OCI-LY7 (cell line): ENCODE measurements around the gene RAB24. TPM values are rescaled to one million over a fixed set of nuclear protein-coding genes. Genes with fewer than 3 reads are reported as not detected.

ENCODE experiments used
- BruUV-seq: library from RNA; stranded (reverse); fragments of 400-500 nt; replicated peaks from 2 replicates; lab custom pipeline; 2021; lab: Mats Ljungman, UMichigan
- CTCF ChIA-PET: fragments of 300-600 bp; sonication (Branson Sonifier 250); formaldehyde crosslinking; loops from one replicate; lab custom pipeline; 2022; ENCODE audit warnings: antibody characterized with exemption; ENCODE audit not compliant: unreplicated experiment; lab: Charles Lee
- POLR2A ChIA-PET: fragments of 300-600 bp; sonication (Branson Sonifier 250); formaldehyde crosslinking; loops from one replicate; lab custom pipeline; 2022; ENCODE audit warnings: antibody characterized with exemption; lab: Charles Lee
- DNase-seq: peaks from one replicate; pipeline ENCODE4 v3.0.0-alpha.2; 2015; ENCODE audit warnings: low spot score
- H2AFZ ChIP-seq: fragments of 200-600 bp; sonication (generic), shearing (Covaris generic); 2 replicates; pipeline ENCODE4 v1.6.1; 2014; ENCODE audit warnings: mild to moderate bottlenecking, antibody characterized with exemption, low read length, moderate library complexity
- H3K27ac ChIP-seq: fragments of 200-600 bp; sonication (generic); 2 replicates; pipeline ENCODE4 v1.5.1; 2014; ENCODE audit warnings: mixed run types, low read depth, mild to moderate bottlenecking, moderate library complexity, low read length, inconsistent platforms; ENCODE audit not compliant: poor library complexity, severe bottlenecking
- H3K36me3 ChIP-seq: fragments of 200-600 bp; sonication (generic); 2 replicates; pipeline ENCODE4 v1.6.1; 2014; ENCODE audit warnings: mild to moderate bottlenecking, antibody characterized with exemption, low read length, moderate library complexity, mixed read lengths; ENCODE audit not compliant: insufficient read depth
- H3K4me1 ChIP-seq: fragments of 200-600 bp; sonication (generic); 2 replicates; pipeline ENCODE4 v1.5.1; 2014; ENCODE audit warnings: mild to moderate bottlenecking, low read length; ENCODE audit not compliant: insufficient read depth, poor library complexity, severe bottlenecking
- H3K4me2 ChIP-seq: fragments of 200-600 bp; sonication (generic); 2 replicates; pipeline ENCODE4 v1.6.1; 2014; ENCODE audit warnings: mild to moderate bottlenecking, low read length
- H3K4me3 ChIP-seq: fragments of 200-600 bp; sonication (generic); 2 replicates; pipeline ENCODE4 v1.5.1; 2014; ENCODE audit warnings: mild to moderate bottlenecking, low read depth, low read length; ENCODE audit not compliant: poor library complexity, severe bottlenecking
- H3K79me2 ChIP-seq: fragments of 200-600 bp; sonication (generic); 2 replicates; pipeline ENCODE4 v1.6.1; 2016; ENCODE audit warnings: low read depth, mild to moderate bottlenecking, low read length, moderate library complexity, mixed read lengths; ENCODE audit not compliant: insufficient read depth
- H3K9me2 ChIP-seq: fragments of 200-600 bp; sonication (generic); 2 replicates; pipeline ENCODE4 v1.6.1; 2016; ENCODE audit warnings: mild to moderate bottlenecking, low read length, mixed read lengths; ENCODE audit not compliant: insufficient read depth
- H3K9me3 ChIP-seq: fragments of 200-600 bp; sonication (generic); 2 replicates; pipeline ENCODE4 v1.6.1; 2014; ENCODE audit warnings: mild to moderate bottlenecking, mixed run types, low read length, mixed read lengths
- H4K20me1 ChIP-seq: fragments of 200-600 bp; sonication (generic); 2 replicates; pipeline ENCODE4 v1.6.1; 2014; ENCODE audit warnings: mild to moderate bottlenecking, antibody characterized with exemption, low read length, moderate library complexity, mixed read lengths; ENCODE audit not compliant: insufficient read depth
- CTCF ChIP-seq: fragments of 200-600 bp; sonication (generic); conservative IDR thresholded peaks from 2 replicates; pipeline ENCODE4 v1.5.1; 2014; ENCODE audit warnings: mild to moderate bottlenecking, antibody characterized with exemption, low read length, moderate library complexity, mixed read lengths
- EZH2phosphoT487 ChIP-seq: fragments of 200-600 bp; sonication (generic); IDR thresholded peaks from 2 replicates; pipeline ENCODE4 v1.6.1; 2018; ENCODE audit warnings: low read depth, borderline replicate concordance, mild to moderate bottlenecking, mixed run types, antibody characterized with exemption, low read length, moderate library complexity, mixed read lengths
- intact Hi-C: fragments of 100-400 bp; cut with micrococcal nuclease; formaldehyde crosslinking; loops from one replicate; pipeline ENCODE4 v1.10.0; 2022; ENCODE audit not compliant: unreplicated experiment
- total RNA-seq, 2 experiments: library from RNA; depleted of rRNA in 1 of 2; stranded (reverse); fragments of >200 nt in 1 of 2; shearing (Covaris generic) in 1 of 2; gene quantifications; 2 replicates each; pipeline ENCODE4 v1.2.3, GENCODE V29; 2014 to 2022

Gene RAB24
- total RNA-seq, 2 experiments from 2014 or later, result 25.8 to 36.1 TPM

GRCh38 chr5:177335701-177336065 lies 32.2 kb upstream of the RAB24 start:
- peaks cover 3% of the 10 kb centered on the region for H3K4me1 ChIP-seq
- H3K4me3 ChIP-seq, result no peak overlapping the region
- ChIA-PET POLR2A (interaction anchor here (0.5 kb wide), 1 partner anchor 252 kb away, joined by 3 read pairs; no protein-coding TSS in a partner anchor), CTCF (interaction anchor here (1.3 kb wide), 1 partner anchor 21 kb away, joined by 3 read pairs; no protein-coding TSS in a partner anchor)
- intact Hi-C loops, result no loop called here
- H3K36me3 ChIP-seq, result peaks cover 97% of the 10 kb centered on the region
- H4K20me1 ChIP-seq, result no peaks in the 10 kb centered on the region
- H2AFZ ChIP-seq, result no peak overlapping the region
- no TSS peak for BruUV-seq
- no peak overlapping the region for H3K4me2 ChIP-seq
- peaks cover 8% of the 10 kb centered on the region; the same call in 1 of the 2 replicates for H3K79me2 ChIP-seq
- no peak for DNase-seq
- no peak overlapping the region for H3K27ac ChIP-seq
- no peaks in the 10 kb centered on the region for H3K9me3 ChIP-seq
- no peaks in the 10 kb centered on the region for H3K9me2 ChIP-seq
- no peak for TF ChIP-seq EZH2phosphoT487
- no peak for TF ChIP-seq CTCF

GRCh38 chr5:177334781-177335700 lies 31.5 kb upstream of the RAB24 start:
- Histone ChIP-seq H3K27ac (no peak overlapping the region), H2AFZ (no peak overlapping the region), H3K9me3 (no peaks in the 10 kb centered on the region), H3K9me2 (no peaks in the 10 kb centered on the region), H4K20me1 (no peaks in the 10 kb centered on the region), H3K79me2 (peaks cover 6% of the 10 kb centered on the region; the same call in 1 of the 2 replicates), H3K4me1 (peaks cover 3% of the 10 kb centered on the region), H3K36me3 (peaks cover 99% of the 10 kb centered on the region), H3K4me2 (no peak overlapping the region), H3K4me3 (no peak overlapping the region)
- TF ChIP-seq CTCF, result no peak
- TF ChIP-seq EZH2phosphoT487, result no peak
- no peak for DNase-seq
- ChIA-PET POLR2A (interaction anchor here (0.5 to 0.8 kb wide), 3 partner anchors 40 to 209 kb away, joined by 3 read pairs; no protein-coding TSS in a partner anchor), CTCF (no interaction called here)
- no TSS peak for BruUV-seq
- intact Hi-C loops, result no loop called here

- Histone ChIP-seq H2AFZ (no peak overlapping the region), H4K20me1 (no peaks in the 10 kb centered on the region), H3K9me2 (no peaks in the 10 kb centered on the region), H3K9me3 (no peaks in the 10 kb centered on the region), H3K4me1 (peaks cover 3% of the 10 kb centered on the region), H3K27ac (no peak overlapping the region), H3K4me2 (no peak overlapping the region), H3K4me3 (no peak overlapping the region), H3K36me3 (peaks cover 96% of the 10 kb centered on the region), H3K79me2 (no peaks in the 10 kb centered on the region)
- intact Hi-C loops, result no loop called here
- no peak for DNase-seq
- ChIA-PET POLR2A (interaction anchor here (0.5 to 0.8 kb wide), 3 partner anchors 41 to 208 kb away, joined by 3 read pairs; no protein-coding TSS in a partner anchor), CTCF (no interaction called here)
- TF ChIP-seq CTCF (no peak), EZH2phosphoT487 (no peak)
- no TSS peak for BruUV-seq
These were observed 30.6 kb upstream of the RAB24 start for GRCh38 chr5:177334155-177334551.
